Stomach (tissue), 19 donors: ENCODE measurements around the gene FAM237B. TPM values are rescaled to one million over a fixed set of nuclear protein-coding genes. Genes with fewer than 3 reads are reported as not detected.
"Not testable (repeated sequence)": the region's sequence is repeated elsewhere in the genome, so short reads cannot be mapped to it uniquely, and the experiment has no call there.

ENCODE experiments used
- DNase-seq, 2 donors: peaks; one replicate each; pipeline versions ENCODE4 v3.0.0 to v3.0.0-alpha.2; 2013 to 2019
- H3K27ac ChIP-seq, 5 donors: fragments of 200-600 bp in 4 of 5; sonication (generic) in 4 of 5; one replicate each; pipeline ENCODE4 v1.5.1; 2013 to 2019; ENCODE audit warnings: mild to moderate bottlenecking in 1 of 5, moderate library complexity in 1 of 5
- H3K27me3 ChIP-seq, 3 donors: fragments of 200-600 bp; sonication (generic); one replicate each; pipeline ENCODE4 v1.5.1; 2017 to 2019; ENCODE audit warnings: mixed run types in 1 of 3
- H3K36me3 ChIP-seq, 4 donors: fragments of 200-600 bp; sonication (generic); 1 replicate in 3 of 4; 2 replicates in 1 of 4; pipeline ENCODE4 v1.5.1; 2016 to 2019
- H3K4me1 ChIP-seq, 4 donors: fragments of 200-600 bp; sonication (generic); one replicate each; pipeline ENCODE4 v1.5.1; 2016 to 2019
- H3K4me3 ChIP-seq, 4 donors: fragments of 200-600 bp; sonication (generic) in 3 of 4; one replicate each; pipeline ENCODE4 v1.5.1; 2016 to 2019; ENCODE audit warnings: mild to moderate bottlenecking in 1 of 4
- H3K9me3 ChIP-seq, 4 donors: fragments of 200-600 bp; sonication (generic); one replicate each; pipeline ENCODE4 v1.5.1; 2016 to 2019
- CTCF ChIP-seq, 7 experiments: fragments of 450-650 bp in 4 of 7; fragments of 200-600 bp in 3 of 7; sonication (generic) in 3 of 7; IDR thresholded peaks; one replicate each; pipeline ENCODE4 v1.5.1; 2016 to 2019; ENCODE audit warnings: antibody characterized with exemption in 7 of 7, control low read depth in 2 of 7, mild to moderate bottlenecking in 1 of 7
- EP300 ChIP-seq: sonication (generic); formaldehyde crosslinking; IDR thresholded peaks from one replicate; pipeline ENCODE4 v1.6.1; 2017; ENCODE audit warnings: antibody characterized with exemption
- POLR2A ChIP-seq, 4 donors: fragments of 450-650 bp; IDR thresholded peaks; one replicate each; pipeline ENCODE4 v1.6.1; 2016; ENCODE audit warnings: antibody characterized with exemption in 4 of 4, control low read depth in 2 of 4, mild to moderate bottlenecking in 1 of 4, moderate library complexity in 1 of 4
- POLR2AphosphoS5 ChIP-seq, 3 donors: sonication (generic); formaldehyde crosslinking; IDR thresholded peaks; one replicate each; pipeline ENCODE4 v1.6.1; 2016; ENCODE audit warnings: antibody characterized with exemption in 3 of 3
- WGBS, 5 donors: extraction: QIAGEN DNeasy Blood & Tissue Kit in 3 of 5; methylation state at CpG; one replicate each; pipeline versions ENCODE4 v1.1.5 to v1.1.7; 2013 to 2018; 5-methylcytosine and 5-hydroxymethylcytosine counted together
- intact Hi-C: fragments of 100-400 bp; cut with DNase I; formaldehyde crosslinking; loops from one replicate; pipeline ENCODE4 v1.15.1; 2023; ENCODE audit warnings: low total_unique reads
- long read RNA-seq, 10 donors: transcript quantifications; one replicate each; lab custom pipeline, GENCODE V29; 2026
- polyA plus RNA-seq, 3 donors: library from polyadenylated mRNA; stranded (reverse); fragments of 200-250 nt; gene quantifications; one replicate each; pipeline ENCODE4 v1.2.3, GENCODE V29; 2013
- total RNA-seq, 5 donors: library from RNA; depleted of rRNA; stranded (reverse); fragments of >200 nt; gene quantifications; one replicate each; pipeline versions ENCODE4 v1.1.0 to v1.2.3, GENCODE V29; 2014 to 2016
- donor health status: healthy with polysubstance abuse.
- donor health status: Bipolar disorder and iron deficiency.
- donor health status: healthy.

The FAM237B gene
- total RNA-seq (not detected), polyA plus RNA-seq (not detected)
- long read RNA-seq, donor 1 = 0 reads
- long read RNA-seq, donor 2 = 0 reads
- long read RNA-seq, donor 3 = 0 reads
- long read RNA-seq, donor 4 = 0 reads
- long read RNA-seq, donor 5 = 0 reads
- long read RNA-seq, donor 6 = 0 reads
- long read RNA-seq, donor 7 = 0 reads
- long read RNA-seq, donor 8 = 0 reads
- long read RNA-seq, donor 9 = 0 reads
- long read RNA-seq, donor 10 = 0 reads

GRCh38 chr7:90320801-90321494, at the start of gene FAM237B:
TSS of gene FAM237B (minus strand) at chr7:90321304. CDS start at chr7:90319748, 1,556 bp downstream.
- intact Hi-C loops = no loop called here
- Histone ChIP-seq H3K4me1 (peaks cover 7 to 14% (median 11%) of the 10 kb centered on the region in 4 donors), H3K27me3 (peaks cover 14 to 58% (median 22%) of the 10 kb centered on the region in 3 donors), H3K27ac (no peak within 1 kb of the TSS), H3K4me3 (peak within 1 kb of the TSS; percentile 12 to 43 (median 27)), H3K36me3 (no peaks in the 10 kb centered on the region), H3K9me3 (no peaks in the 10 kb centered on the region)
- peak in 1 of 2 donors; percentile 58 for DNase-seq
- WGBS, 5 donors = 2 to 5% (median 4%) methylated on average over 22 to 62 of the region's 62 CpGs
- no peak for TF ChIP-seq POLR2AphosphoS5 (IDR thresholded peaks at IDR 0.05)
- no peak for TF ChIP-seq EP300
- no peak for TF ChIP-seq POLR2A (IDR thresholded peaks at IDR 0.05)
- no peak for TF ChIP-seq CTCF (IDR thresholded peaks at IDR 0.05)

DNA sequence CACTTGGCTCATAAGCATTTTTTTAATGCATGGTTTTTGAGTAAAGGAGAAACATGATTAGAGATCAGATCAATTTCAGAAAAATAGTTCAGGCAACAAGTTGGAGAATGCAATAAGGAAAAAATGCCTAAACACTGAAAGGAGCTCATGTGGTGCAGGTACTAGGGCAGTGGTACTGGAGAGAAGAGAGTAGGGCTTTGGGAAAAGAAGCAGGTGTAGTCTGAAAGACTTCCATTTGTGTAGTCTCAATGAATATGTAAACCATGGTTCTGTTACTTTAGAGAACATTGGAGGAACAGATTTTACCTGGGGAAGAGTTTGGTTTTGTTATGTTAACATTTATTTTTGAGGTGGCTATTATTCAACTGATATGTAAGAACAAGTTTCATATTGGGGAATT, 30.9 kb upstream of the FAM237B start:
- H3K27ac ChIP-seq = no peak overlapping the region
- H3K27me3 ChIP-seq = no peaks in the 10 kb centered on the region
- no peak overlapping the region for H3K4me3 ChIP-seq
- peaks cover 12 to 26% (median 19%) of the 10 kb centered on the region in 4 donors for H3K4me1 ChIP-seq
- no peaks in the 10 kb centered on the region for H3K9me3 ChIP-seq
- H3K36me3 ChIP-seq = peaks cover 0 to 36% (median 33%) of the 10 kb centered on the region in 4 donors
- no peak for TF ChIP-seq POLR2AphosphoS5 (IDR thresholded peaks at IDR 0.05)
- no peak for TF ChIP-seq EP300
- no peak for TF ChIP-seq CTCF (IDR thresholded peaks at IDR 0.05)
- TF ChIP-seq POLR2A (IDR thresholded peaks at IDR 0.05) = no peak
- DNase-seq = no peak
- intact Hi-C loops = no loop called here

GRCh38 chr7:90350032-90350431, 28.9 kb upstream of the FAM237B start:
- peaks cover 12 to 34% (median 27%) of the 10 kb centered on the region in 4 donors for H3K4me1 ChIP-seq
- H3K9me3 ChIP-seq, H3K4me3 ChIP-seq, H3K27me3 ChIP-seq, intact Hi-C loops, DNase-seq, H3K27ac ChIP-seq: not testable (repeated sequence)
- peaks cover 0 to 16% (median 14%) of the 10 kb centered on the region in 4 donors for H3K36me3 ChIP-seq
- WGBS, 5 donors = 86 to 95% (median 92%) methylated on average over 3 of the region's 3 CpGs

- TF ChIP-seq POLR2A (IDR thresholded peaks at IDR 0.05) = no peak
- no peak for TF ChIP-seq POLR2AphosphoS5 (IDR thresholded peaks at IDR 0.05)
- TF ChIP-seq CTCF (IDR thresholded peaks at IDR 0.05) = no peak
- TF ChIP-seq EP300 = no peak
- Histone ChIP-seq H3K36me3 (peaks cover 0 to 11% (median 7%) of the 10 kb centered on the region in 4 donors), H3K27ac (no peak overlapping the region), H3K9me3 (no peaks in the 10 kb centered on the region), H3K27me3 (no peaks in the 10 kb centered on the region), H3K4me1 (peaks cover 12 to 35% (median 27%) of the 10 kb centered on the region in 4 donors), H3K4me3 (no peak overlapping the region)
- no peak for DNase-seq
- intact Hi-C loops = no loop called here
- 60 to 76% (median 73%) methylated on average over 4 of the region's 4 CpGs for WGBS, 5 donors
These were observed 28.2 kb upstream of the FAM237B start for GRCh38 chr7:90349305-90349704.

DNA sequence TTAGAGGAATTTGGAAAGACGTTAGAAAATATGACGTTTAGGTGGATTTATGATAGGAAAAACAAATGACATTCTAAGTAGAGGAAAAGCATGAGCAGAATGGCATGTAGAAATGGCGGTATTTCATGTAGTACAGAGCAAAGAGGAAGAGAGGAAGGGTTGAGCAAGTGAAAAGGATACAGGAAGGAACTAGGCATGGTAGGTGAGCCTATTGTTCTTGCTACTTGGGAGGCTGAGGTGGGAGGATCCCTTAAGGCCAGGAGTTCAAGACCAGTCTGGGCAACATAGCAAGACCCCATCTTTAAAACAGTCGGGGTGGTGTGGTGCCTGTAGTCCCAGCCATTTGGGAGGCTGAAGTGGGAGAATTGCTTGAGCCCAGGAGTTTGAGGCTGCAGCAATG, 26.7 kb upstream of the FAM237B start:
- Histone ChIP-seq H3K27ac (no peak overlapping the region), H3K27me3 (no peaks in the 10 kb centered on the region), H3K9me3 (no peaks in the 10 kb centered on the region), H3K4me1 (peaks cover 12 to 35% (median 27%) of the 10 kb centered on the region in 4 donors), H3K4me3 (peak overlapping the region in 3 of 4 donors; percentile 64 to 78 (median 71)), H3K36me3 (no peaks in the 10 kb centered on the region)
- WGBS, 5 donors = 56 to 68% (median 61%) methylated on average over 4 of the region's 4 CpGs
- intact Hi-C loops = no loop called here
- no peak for DNase-seq
- no peak for TF ChIP-seq POLR2A (IDR thresholded peaks at IDR 0.05)
- TF ChIP-seq POLR2AphosphoS5 (IDR thresholded peaks at IDR 0.05) = no peak
- no peak for TF ChIP-seq EP300
- TF ChIP-seq CTCF (IDR thresholded peaks at IDR 0.05) = no peak
